GM11168 (cell line): ENCODE results near the gene THEM4.
"Not testable (repeated sequence)": the region's sequence is repeated elsewhere in the genome, so short reads cannot be mapped to it uniquely, and the experiment has no call there.

ENCODE experiments used
- in situ Hi-C: fragments of 300-500 bp; cut with MboI; formaldehyde crosslinking; loops from one replicate; pipeline ENCODE4 v1.12.0; 2022; ENCODE audit warnings: low sequenced_read_pairs; ENCODE audit not compliant: unreplicated experiment

Gene THEM4

GRCh38 chr1:151900804-151901203 is 8.5 kb downstream of the THEM4 start:
- in situ Hi-C loops, result not testable (repeated sequence)

DNA sequence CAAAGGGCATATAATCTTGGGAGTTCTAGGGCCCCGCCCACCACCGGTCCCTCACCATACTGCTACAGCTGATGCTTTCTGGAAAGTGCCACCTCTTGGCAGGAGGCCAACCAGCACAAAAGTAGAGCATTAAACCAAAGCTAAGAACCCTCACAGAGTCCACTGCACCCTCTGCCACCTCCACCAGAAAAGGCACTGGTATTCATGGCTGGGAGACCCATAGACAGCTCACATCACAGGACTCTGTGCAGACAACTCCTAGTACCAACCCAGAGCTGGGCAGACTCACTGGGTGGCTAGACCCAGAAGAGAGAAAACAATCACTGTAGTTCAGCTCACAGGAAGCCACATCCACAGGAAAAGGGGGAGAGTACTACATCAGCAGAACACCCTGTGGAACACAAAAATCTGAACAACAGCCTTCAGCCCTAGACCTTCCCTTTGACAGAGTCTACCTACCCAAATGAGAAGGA is 10.8 kb downstream of the THEM4 start:
- in situ Hi-C loops, result no loop called here

DNA sequence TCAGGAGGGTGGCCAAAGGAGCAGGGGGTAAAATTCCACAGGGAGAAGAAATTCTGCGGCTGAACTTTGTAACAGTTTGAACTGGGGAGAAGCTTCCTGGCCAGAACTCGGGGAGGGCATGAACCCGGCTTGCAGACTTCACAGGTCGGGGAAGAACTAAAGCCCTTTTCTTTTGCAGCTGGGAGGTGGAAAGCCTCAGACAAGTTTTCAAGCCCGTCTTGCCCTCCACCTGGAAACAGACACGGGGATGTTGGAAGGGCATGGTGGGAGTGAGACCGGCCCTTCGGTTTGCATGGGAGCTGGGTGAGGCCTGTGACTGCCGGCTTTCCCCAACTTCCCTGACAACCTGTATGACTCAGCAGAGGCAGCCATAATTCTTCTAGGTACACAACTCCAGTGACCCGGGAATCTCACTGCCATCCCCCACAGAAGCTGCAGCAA is 11.3 kb downstream of the THEM4 start:
- in situ Hi-C loops, result no loop called here

- in situ Hi-C loops, result no loop called here
Observed at GRCh38 chr1:151893176-151893924, 16.0 kb downstream of the THEM4 start.

DNA sequence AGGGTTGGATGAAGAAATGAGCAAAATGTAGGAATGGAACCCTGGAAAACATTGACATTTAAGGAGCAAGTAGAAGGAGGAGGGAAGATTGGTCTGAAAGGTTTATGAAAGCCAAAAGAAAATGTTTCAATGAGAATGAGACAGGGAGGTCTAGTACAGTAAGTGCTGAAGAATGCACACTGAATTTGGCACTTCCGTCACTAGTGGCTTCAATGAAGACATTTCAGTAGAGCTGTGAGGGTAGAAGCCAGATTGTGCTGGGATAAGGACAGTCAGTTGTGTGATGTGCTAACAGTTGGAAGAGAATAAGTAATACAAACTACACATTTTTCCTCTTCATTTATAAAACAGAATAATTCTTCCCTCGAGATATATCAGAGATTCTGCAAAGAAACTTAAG is 17.1 kb downstream of the THEM4 start:
- in situ Hi-C loops, result no loop called here

GRCh38 chr1:151891512-151891911 is 17.8 kb downstream of the THEM4 start:
- in situ Hi-C loops, result no loop called here

GRCh38 chr1:151888972-151889570 is 20.2 kb downstream of the THEM4 start:
- in situ Hi-C loops, result loop anchor here (5.0 kb wide), 1 partner anchor 108 kb away; no protein-coding TSS in a partner anchor

DNA sequence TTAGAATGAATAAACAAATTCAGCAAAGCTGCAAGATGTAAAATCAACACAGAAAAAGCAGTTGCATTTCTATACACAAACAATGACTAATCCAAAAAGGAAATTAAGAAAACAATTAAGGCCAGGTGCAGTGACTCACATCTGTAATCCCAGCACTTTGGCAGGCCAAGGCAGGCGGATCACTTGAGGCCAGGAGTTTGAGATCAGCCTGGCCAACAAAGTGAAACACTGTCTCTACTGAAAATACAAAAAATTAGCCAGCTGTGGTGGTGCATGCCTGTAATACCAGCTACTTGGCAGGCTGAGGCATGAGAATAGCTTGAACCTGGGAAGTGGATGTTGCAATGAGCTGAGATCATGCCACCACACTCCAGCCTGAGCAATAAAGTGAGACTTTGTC is 22.3 kb downstream of the THEM4 start:
- in situ Hi-C loops, result loop anchor here (5.0 kb wide), 1 partner anchor 110 kb away; no protein-coding TSS in a partner anchor

GRCh38 chr1:151885479-151885878 is 23.8 kb downstream of the THEM4 start:
- in situ Hi-C loops, result loop anchor here (5.0 kb wide), 1 partner anchor 112 kb away; no protein-coding TSS in a partner anchor

DNA sequence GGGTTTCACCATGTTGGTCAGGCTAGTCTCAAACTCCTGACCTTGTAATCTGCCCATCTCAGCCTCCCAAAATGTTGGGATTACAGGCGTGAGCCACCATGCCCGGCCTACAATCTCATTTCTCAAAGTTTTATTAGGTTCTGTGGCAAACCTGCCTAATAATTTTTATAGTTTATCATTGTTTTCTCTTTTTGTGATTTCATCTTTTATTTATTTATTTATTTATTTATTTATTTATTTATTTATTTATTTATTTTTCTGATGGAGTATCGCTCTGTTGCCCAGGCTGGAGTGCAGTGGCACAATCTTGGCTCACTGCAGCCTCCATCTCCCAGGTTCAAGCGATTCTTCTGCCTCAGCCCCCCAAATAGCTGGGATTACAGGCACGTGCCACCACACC is 24.4 kb downstream of the THEM4 start:
- in situ Hi-C loops, result loop anchor here (5.0 kb wide), 1 partner anchor 112 kb away; no protein-coding TSS in a partner anchor

DNA sequence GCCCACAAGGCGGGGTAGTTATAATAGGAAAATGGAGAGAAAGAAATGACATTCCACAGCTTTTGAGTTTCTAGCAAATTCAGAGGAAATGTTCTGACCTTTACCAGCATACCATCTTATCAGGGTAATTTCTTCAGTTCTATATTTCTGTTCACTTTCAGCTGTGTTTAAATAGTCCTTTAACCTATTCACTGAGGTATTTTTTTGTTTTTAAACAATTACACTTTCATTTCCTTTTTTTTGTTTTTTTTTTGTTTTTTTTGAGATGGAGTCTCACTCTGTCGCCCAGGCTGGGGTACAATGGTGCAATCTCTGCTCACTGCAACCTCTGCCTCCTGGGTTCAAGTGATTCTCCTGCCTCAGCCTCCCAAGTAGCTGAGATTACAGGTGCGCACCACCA is 24.9 kb downstream of the THEM4 start:
- in situ Hi-C loops, result not testable (repeated sequence)

DNA sequence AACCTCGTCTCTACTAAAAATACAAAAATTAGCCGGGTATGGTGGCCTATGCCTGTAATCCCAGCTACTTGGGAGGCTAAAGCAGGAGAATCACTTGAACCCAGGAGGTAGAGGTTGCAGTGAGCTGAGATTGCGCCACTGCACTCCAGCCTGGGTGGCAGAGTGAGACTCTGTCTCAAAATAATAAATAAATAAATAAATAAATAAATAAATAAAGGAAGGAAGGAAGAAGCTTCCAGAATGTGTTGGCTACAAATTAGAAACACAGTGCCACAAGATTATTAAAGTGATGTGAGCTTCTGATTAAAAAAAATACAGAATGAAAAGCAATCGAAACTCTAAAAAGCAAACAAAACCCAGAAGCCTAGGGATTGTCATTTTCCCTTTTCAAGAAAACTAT is 25.4 kb downstream of the THEM4 start:
- in situ Hi-C loops, result not testable (repeated sequence)

- in situ Hi-C loops, result not testable (repeated sequence)
Observed at GRCh38 chr1:151882918-151883317, 26.4 kb downstream of the THEM4 start.

GRCh38 chr1:151882466-151882865 is 26.8 kb downstream of the THEM4 start:
- in situ Hi-C loops, result no loop called here

- in situ Hi-C loops, result no loop called here
Observed at GRCh38 chr1:151881479-151881878, 27.8 kb downstream of the THEM4 start.

DNA sequence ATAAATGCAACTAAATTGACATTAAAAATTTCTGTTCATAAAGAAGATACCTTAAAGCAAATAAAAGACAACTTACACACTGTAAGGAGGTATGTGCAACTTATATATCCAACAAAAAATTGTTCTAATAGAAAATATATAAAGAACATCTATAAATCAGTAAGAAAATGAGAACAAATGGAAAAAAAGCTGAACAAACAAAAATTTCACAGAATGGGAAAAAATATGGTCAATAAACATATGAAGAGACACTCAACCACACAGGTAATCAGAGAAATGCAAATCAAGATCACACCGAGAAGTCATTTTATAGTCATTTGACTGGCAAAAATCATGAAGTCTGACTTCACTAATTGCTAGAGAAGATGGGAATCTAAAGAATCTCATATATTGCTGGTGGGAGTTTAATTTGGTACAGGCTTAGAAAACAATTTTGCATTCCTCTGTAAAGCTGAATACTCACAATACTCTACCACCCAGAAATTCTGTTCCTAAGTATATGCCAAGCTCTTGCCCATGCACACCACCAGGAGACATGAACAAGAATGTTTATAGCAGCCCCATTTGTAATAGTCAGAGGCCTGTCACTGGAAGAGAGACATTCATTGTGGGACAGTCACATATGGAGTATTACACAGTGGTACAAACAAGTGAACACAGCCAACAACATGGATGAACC is 33.8 kb downstream of the THEM4 start:
- in situ Hi-C loops, result no loop called here

- in situ Hi-C loops, result not testable (repeated sequence)
Observed at GRCh38 chr1:151872776-151873175, 36.5 kb downstream of the THEM4 start.

- in situ Hi-C loops, result no loop called here
Observed at GRCh38 chr1:151871284-151872030, 37.9 kb downstream of the THEM4 start.

GRCh38 chr1:151868486-151868885 is 40.8 kb downstream of the THEM4 start:
- in situ Hi-C loops, result no loop called here

- in situ Hi-C loops, result no loop called here
Observed at GRCh38 chr1:151867765-151868411, 41.4 kb downstream of the THEM4 start.
